ENCODE measurements around the gene PRC1.

The PRC1 gene

GRCh38 chr15:90972133-90972532 lies 22.2 kb downstream of the PRC1 start:
- no peak overlapping the region for H3K27ac ChIP-seq
- TF ChIP-seq CTCF (IDR thresholded peaks at IDR 0.05) (no peak), ZFX (IDR thresholded peaks at IDR 0.05; ENCODE audit: borderline replicate concordance) (no peak)

- TF ChIP-seq ZFX (IDR thresholded peaks at IDR 0.05; ENCODE audit: borderline replicate concordance) (no peak), CTCF (IDR thresholded peaks at IDR 0.05) (no peak)
- no peak overlapping the region for H3K27ac ChIP-seq
Measured at GRCh38 chr15:90970274-90970673, 24.1 kb downstream of the PRC1 start.

- H3K27ac ChIP-seq: no peak overlapping the region
- no peak for TF ChIP-seq CTCF (IDR thresholded peaks at IDR 0.05)
- no peak for TF ChIP-seq ZFX (IDR thresholded peaks at IDR 0.05; ENCODE audit: borderline replicate concordance)
Measured at GRCh38 chr15:90968434-90968833, 25.9 kb downstream of the PRC1 start.

GRCh38 chr15:90967206-90967605 lies 27.1 kb downstream of the PRC1 start:
- no peak for TF ChIP-seq CTCF (IDR thresholded peaks at IDR 0.05)
- no peak for TF ChIP-seq ZFX (IDR thresholded peaks at IDR 0.05; ENCODE audit: borderline replicate concordance)

GRCh38 chr15:90966262-90966661 lies 28.1 kb downstream of the PRC1 start:
- no peak overlapping the region for H3K27ac ChIP-seq
- TF ChIP-seq ZFX (IDR thresholded peaks at IDR 0.05; ENCODE audit: borderline replicate concordance): no peak
- TF ChIP-seq CTCF (IDR thresholded peaks at IDR 0.05): no peak

More at GRCh38 chr15:90967206-90967605, 27.1 kb downstream of the PRC1 start:
- no peak overlapping the region for H3K27ac ChIP-seq

- TF ChIP-seq ZFX (IDR thresholded peaks at IDR 0.05; ENCODE audit: borderline replicate concordance) (no peak), CTCF (IDR thresholded peaks at IDR 0.05) (no peak)
- H3K27ac ChIP-seq: no peak overlapping the region
Measured at GRCh38 chr15:90962021-90962420, 32.3 kb downstream of the PRC1 start.

GRCh38 chr15:90960298-90961091 lies 33.8 kb downstream of the PRC1 start:
- TF ChIP-seq CTCF (IDR thresholded peaks at IDR 0.05) (no peak), ZFX (IDR thresholded peaks at IDR 0.05; ENCODE audit: borderline replicate concordance) (no peak)

More at GRCh38 chr15:90960298-90961091, 33.8 kb downstream of the PRC1 start:
- no peak overlapping the region for H3K27ac ChIP-seq

All from 22Rv1 (cell line).